WTC11 (cell line): ENCODE results near the gene TIMM21. TPM values are rescaled to one million over a fixed set of nuclear protein-coding genes. Genes with fewer than 3 reads are reported as not detected.

Source experiments
- ATAC-seq: fragments of 200-7000 bp; cut with Tn5 transposase; 2 replicates; pipeline ENCODE4 v1.10.0; 2021; ENCODE audit warnings: mild to moderate bottlenecking, moderate library complexity
- CTCF ChIA-PET: fragments of 300-600 bp; sonication (Branson Sonifier 250); formaldehyde crosslinking; loops from one replicate; lab custom pipeline; 2021; ENCODE audit warnings: antibody characterized with exemption; lab: Charles Lee
- POLR2A ChIA-PET: fragments of 350-600 bp; sonication (Branson Sonifier 250); formaldehyde crosslinking; loops from one replicate; lab custom pipeline; 2021; ENCODE audit warnings: antibody characterized with exemption; lab: Charles Lee
- DNase-seq: peaks from one replicate; pipeline ENCODE4 v3.0.0; 2021; ENCODE audit warnings: low spot score
- H3K27ac Mint-ChIP-seq: 2 replicates; pipeline ENCODE4 v1.8.0; 2021; ENCODE audit warnings: mixed read lengths
- H3K27me3 Mint-ChIP-seq: 2 replicates; pipeline ENCODE4 v1.8.0; 2021; ENCODE audit warnings: low read depth, mild to moderate bottlenecking, moderate library complexity, mixed read lengths
- H3K36me3 Mint-ChIP-seq: 2 replicates; pipeline ENCODE4 v1.8.0; 2021; ENCODE audit warnings: mixed read lengths
- H3K4me1 Mint-ChIP-seq: 2 replicates; pipeline ENCODE4 v1.8.0; 2022; ENCODE audit warnings: mixed read lengths
- H3K4me3 Mint-ChIP-seq: 2 replicates; pipeline ENCODE4 v1.8.0; 2021; ENCODE audit warnings: mild to moderate bottlenecking, moderate library complexity, mixed read lengths
- H3K9me3 Mint-ChIP-seq: 2 replicates; pipeline ENCODE4 v1.8.0; 2021; ENCODE audit warnings: mixed read lengths
- ARID4B ChIP-seq: sonication (generic); formaldehyde crosslinking; IDR thresholded peaks from 2 replicates; pipeline ENCODE4 v1.8.0; 2023; ENCODE audit warnings: missing genetic modification reagents, mild to moderate bottlenecking, borderline replicate concordance
- CDX4 ChIP-seq: fragments of 250-450 bp; sonication (Bioruptor Pico); IDR thresholded peaks from 2 replicates; pipeline ENCODE4 v1.9.0; 2021; ENCODE audit warnings: moderate library complexity, mild to moderate bottlenecking, inconsistent platforms, borderline replicate concordance
- CREB1 ChIP-seq: sonication (generic); formaldehyde crosslinking; IDR thresholded peaks from 2 replicates; pipeline ENCODE4 v1.8.0; 2023; ENCODE audit warnings: mild to moderate bottlenecking, missing genetic modification reagents
- E2F5 ChIP-seq: sonication (generic); formaldehyde crosslinking; IDR thresholded peaks from 2 replicates; pipeline ENCODE4 v1.8.1; 2022; ENCODE audit warnings: mild to moderate bottlenecking, moderate library complexity, missing genetic modification reagents
- EMX1 ChIP-seq: fragments of 250-450 bp; sonication (Bioruptor Pico); IDR thresholded peaks from 2 replicates; pipeline ENCODE4 v1.8.0; 2021; ENCODE audit warnings: mild to moderate bottlenecking
- GTF2I ChIP-seq: fragments of 250-450 bp; sonication (Bioruptor Pico); conservative IDR thresholded peaks from 2 replicates; pipeline ENCODE4 v1.4.0; 2021; ENCODE audit warnings: mild to moderate bottlenecking
- MAX ChIP-seq: sonication (generic); formaldehyde crosslinking; IDR thresholded peaks from 2 replicates; pipeline ENCODE4 v1.8.0; 2022; ENCODE audit warnings: mild to moderate bottlenecking, missing genetic modification reagents
- PREB ChIP-seq: sonication (generic); formaldehyde crosslinking; IDR thresholded peaks from 2 replicates; pipeline ENCODE4 v1.8.1; 2022; ENCODE audit warnings: mild to moderate bottlenecking, missing genetic modification reagents, moderate library complexity, borderline replicate concordance
- RORB ChIP-seq: fragments of 250-450 bp; sonication (Bioruptor Pico); IDR thresholded peaks from 2 replicates; pipeline ENCODE4 v1.9.0; 2021; ENCODE audit warnings: mild to moderate bottlenecking
- SP1 ChIP-seq: sonication (generic); formaldehyde crosslinking; conservative IDR thresholded peaks from 2 replicates; pipeline ENCODE4 v1.8.1; 2022; ENCODE audit warnings: missing genetic modification reagents
- TEAD1 ChIP-seq: sonication (generic); formaldehyde crosslinking; IDR thresholded peaks from 2 replicates; pipeline ENCODE4 v1.8.0; 2022; ENCODE audit warnings: mild to moderate bottlenecking, missing genetic modification reagents
- TEAD4 ChIP-seq: sonication (generic); formaldehyde crosslinking; IDR thresholded peaks from 2 replicates; pipeline ENCODE4 v1.8.0; 2022; ENCODE audit warnings: mild to moderate bottlenecking, missing genetic modification reagents
- USF2 ChIP-seq: sonication (generic); formaldehyde crosslinking; IDR thresholded peaks from 2 replicates; pipeline ENCODE4 v1.8.1; 2023; ENCODE audit warnings: mild to moderate bottlenecking, missing genetic modification reagents, moderate library complexity
- ZBTB21 ChIP-seq: sonication (generic); formaldehyde crosslinking; IDR thresholded peaks from 2 replicates; pipeline ENCODE4 v1.8.1; 2023; ENCODE audit warnings: mild to moderate bottlenecking, missing genetic modification reagents, borderline replicate concordance
- ZNF263 ChIP-seq: sonication (generic); formaldehyde crosslinking; IDR thresholded peaks from 2 replicates; pipeline ENCODE4 v1.8.1; 2022; ENCODE audit warnings: low read depth, mild to moderate bottlenecking, moderate library complexity, missing genetic modification reagents
- ZNF423 ChIP-seq: fragments of 250-450 bp; sonication (Bioruptor Pico); IDR thresholded peaks from 2 replicates; pipeline ENCODE4 v2.1.2; 2022; ENCODE audit warnings: mild to moderate bottlenecking, moderate library complexity
- ZNF425 ChIP-seq: fragments of 250-450 bp; sonication (Bioruptor Pico); conservative IDR thresholded peaks from 2 replicates; pipeline ENCODE4 v1.9.0; 2021; ENCODE audit warnings: mild to moderate bottlenecking
- ZSCAN18 ChIP-seq: fragments of 250-450 bp; sonication (Bioruptor Pico); IDR thresholded peaks from 2 replicates; pipeline ENCODE4 v2.1.2; 2022; ENCODE audit warnings: mild to moderate bottlenecking, moderate library complexity
- total RNA-seq: library from RNA; stranded (reverse); gene quantifications from 3 replicates; pipeline ENCODE4 v1.2.3, GENCODE V29; 2021

Gene TIMM21
- total RNA-seq, 1 experiment from 2014 or later: 47.7 TPM

- ChIA-PET CTCF (interaction anchor here (0.7 kb wide), 1 partner anchor 116 kb away, joined by 4 read pairs; no protein-coding TSS in a partner anchor), POLR2A (no interaction called here)
- Mint-ChIP-seq H3K9me3 (no peaks in the 10 kb centered on the region), H3K27me3 (no peaks in the 10 kb centered on the region; the same call in 1 of the 2 replicates), H3K4me1 (no peaks in the 10 kb centered on the region), H3K27ac (no peak overlapping the region), H3K36me3 (no peaks in the 10 kb centered on the region), H3K4me3 (no peak overlapping the region)
- ATAC-seq: no peak
- TF ChIP-seq EMX1: no peak
- DNase-seq: no peak
These were observed 23.7 kb downstream of the TIMM21 start for GRCh38 chr18:74171910-74172606.

- ChIA-PET POLR2A (no interaction called here), CTCF (no interaction called here)
- ATAC-seq (no peak), DNase-seq (no peak)
- TF ChIP-seq ZBTB21 (no peak), ZNF263 (CRISPR knock-in tag) (no peak), MAX (CRISPR knock-in tag) (no peak), GTF2I (CRISPR knock-in tag) (no peak), CREB1 (no peak), TEAD1 (CRISPR knock-in tag) (no peak), CDX4 (CRISPR knock-in tag) (no peak), ZNF423 (CRISPR knock-in tag) (no peak), RORB (CRISPR knock-in tag) (no peak), TEAD4 (CRISPR knock-in tag) (no peak), PREB (CRISPR knock-in tag) (no peak), E2F5 (CRISPR knock-in tag) (no peak), USF2 (CRISPR knock-in tag) (no peak), ZNF425 (CRISPR knock-in tag) (no peak), ARID4B (CRISPR knock-in tag) (no peak), ZSCAN18 (CRISPR knock-in tag) (no peak), SP1 (CRISPR knock-in tag) (no peak)
- Mint-ChIP-seq H3K4me3 (no peak overlapping the region), H3K36me3 (no peaks in the 10 kb centered on the region), H3K27me3 (no peaks in the 10 kb centered on the region; the same call in 1 of the 2 replicates), H3K4me1 (no peaks in the 10 kb centered on the region), H3K27ac (no peak overlapping the region), H3K9me3 (no peaks in the 10 kb centered on the region)
These were observed 24.5 kb downstream of the TIMM21 start for GRCh38 chr18:74172697-74173433.
